Measurements from ENCODE around the gene PIK3CA.

GRCh38 chr3:179136195-179136594, 12.0 kb upstream of the PIK3CA start:
- TF ChIP-seq CTCF (IDR thresholded peaks at IDR 0.05) (no peak), TCF7L2 (IDR thresholded peaks at IDR 0.05; ENCODE audit: low read depth, low read length) (no peak)
